Sigmoid colon (tissue), 7 donors: Measurements from ENCODE around the gene FTCD. TPM values are rescaled to one million over a fixed set of nuclear protein-coding genes. Genes with fewer than 3 reads are reported as not detected.

ENCODE experiments used
- DNase-seq: peaks from one replicate; pipeline ENCODE4 v3.0.0-alpha.2; 2019
- H3K27ac ChIP-seq, 4 donors: fragments of 200-600 bp; sonication (generic); one replicate each; pipeline ENCODE4 v1.5.1; 2016 to 2019; ENCODE audit warnings: mild to moderate bottlenecking in 1 of 4
- H3K27me3 ChIP-seq, 3 donors: fragments of 200-600 bp; sonication (generic); one replicate each; pipeline ENCODE4 v1.5.1; 2019; ENCODE audit warnings: mild to moderate bottlenecking in 1 of 3
- H3K36me3 ChIP-seq, 4 donors: fragments of 200-600 bp; sonication (generic); one replicate each; pipeline ENCODE4 v1.5.1; 2016 to 2019
- H3K4me1 ChIP-seq, 4 donors: fragments of 200-600 bp; sonication (generic); one replicate each; pipeline ENCODE4 v1.5.1; 2017 to 2019
- H3K4me3 ChIP-seq, 4 donors: fragments of 200-600 bp; sonication (generic); one replicate each; pipeline ENCODE4 v1.5.1; 2017 to 2019; ENCODE audit warnings: mild to moderate bottlenecking in 2 of 4, moderate library complexity in 1 of 4
- H3K9me3 ChIP-seq, 4 donors: fragments of 200-600 bp in 3 of 4; sonication (generic) in 3 of 4; one replicate each; pipeline versions ENCODE4 v1.5.1 to v1.6.1; 2013 to 2019
- EP300 ChIP-seq, 4 donors: sonication (generic); formaldehyde crosslinking; IDR thresholded peaks; one replicate each; pipeline ENCODE4 v1.6.1; 2017; ENCODE audit warnings: antibody characterized with exemption in 4 of 4
- POLR2A ChIP-seq, 2 donors: fragments of 450-650 bp; IDR thresholded peaks; one replicate each; pipeline ENCODE4 v1.6.1; 2016; ENCODE audit warnings: antibody characterized with exemption in 2 of 2, mild to moderate bottlenecking in 2 of 2, moderate library complexity in 2 of 2
- POLR2AphosphoS5 ChIP-seq, 4 donors: sonication (generic); formaldehyde crosslinking; IDR thresholded peaks; one replicate each; pipeline ENCODE4 v1.6.1; 2017; ENCODE audit warnings: antibody characterized with exemption in 4 of 4
- WGBS, 2 donors: extraction: QIAGEN DNeasy Blood & Tissue Kit; methylation state at CpG; one replicate each; pipeline ENCODE4 v1.1.7; 2013; 5-methylcytosine and 5-hydroxymethylcytosine counted together
- intact Hi-C: fragments of 100-400 bp; cut with DNase I; formaldehyde crosslinking; loops from one replicate; pipeline ENCODE4 v1.15.1; 2023
- polyA plus RNA-seq, 3 donors: library from polyadenylated mRNA; stranded (reverse); fragments of 200-250 nt; gene quantifications; one replicate each; pipeline ENCODE4 v1.2.3, GENCODE V29; 2013
- total RNA-seq, 4 donors: library from RNA; depleted of rRNA; stranded (reverse); fragments of >200 nt; gene quantifications; one replicate each; pipeline ENCODE4 v1.1.0, GENCODE V29; 2016
- TF ChIP-seq, protein P1 (sequence below), 4 experiments: fragments of 450-650 bp in 3 of 4; fragments of 200-600 bp in 1 of 4; IDR thresholded peaks; one replicate each; pipeline ENCODE4 v1.5.1; 2016 to 2019; ENCODE audit warnings: antibody characterized with exemption in 4 of 4, mild to moderate bottlenecking in 3 of 4, moderate library complexity in 2 of 4
- donor health status: healthy with polysubstance abuse.
- donor health status: Bipolar disorder and iron deficiency.
- donor health status: healthy.

Gene FTCD
- total and polyA plus RNA-seq, 7 donors = 0.20 to 1.4 TPM; not detected in 5

DNA sequence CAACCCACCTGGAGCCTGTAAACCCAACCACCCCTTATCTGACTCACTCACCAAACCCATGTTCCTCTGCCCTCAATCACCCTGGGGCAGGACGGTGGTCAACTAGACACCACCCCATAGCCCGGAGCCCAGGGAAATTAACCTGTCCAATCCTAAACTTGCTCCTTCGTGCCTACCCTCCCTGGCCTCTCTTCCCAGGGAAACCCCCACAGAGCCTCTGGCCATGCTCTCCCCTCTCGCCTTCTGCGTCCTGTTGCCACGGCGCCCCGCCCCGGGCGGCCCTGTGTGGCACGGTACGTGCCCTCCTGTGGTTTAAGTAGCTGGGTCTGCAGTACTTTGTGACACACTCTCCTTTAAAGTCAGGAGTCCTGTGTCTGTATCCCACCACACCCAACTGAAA, 4.0 kb upstream of the FTCD start:
- Histone ChIP-seq H3K36me3 (no peaks in the 10 kb centered on the region), H3K9me3 (no peaks in the 10 kb centered on the region), H3K27me3 (peaks cover 0 to 33% (median 0%) of the 10 kb centered on the region in 3 donors), H3K4me1 (peaks cover 0 to 14% (median 0%) of the 10 kb centered on the region in 4 donors), H3K27ac (no peak overlapping the region), H3K4me3 (no peak overlapping the region)
- intact Hi-C loops = no loop called here
- TF ChIP-seq, protein P1, sequence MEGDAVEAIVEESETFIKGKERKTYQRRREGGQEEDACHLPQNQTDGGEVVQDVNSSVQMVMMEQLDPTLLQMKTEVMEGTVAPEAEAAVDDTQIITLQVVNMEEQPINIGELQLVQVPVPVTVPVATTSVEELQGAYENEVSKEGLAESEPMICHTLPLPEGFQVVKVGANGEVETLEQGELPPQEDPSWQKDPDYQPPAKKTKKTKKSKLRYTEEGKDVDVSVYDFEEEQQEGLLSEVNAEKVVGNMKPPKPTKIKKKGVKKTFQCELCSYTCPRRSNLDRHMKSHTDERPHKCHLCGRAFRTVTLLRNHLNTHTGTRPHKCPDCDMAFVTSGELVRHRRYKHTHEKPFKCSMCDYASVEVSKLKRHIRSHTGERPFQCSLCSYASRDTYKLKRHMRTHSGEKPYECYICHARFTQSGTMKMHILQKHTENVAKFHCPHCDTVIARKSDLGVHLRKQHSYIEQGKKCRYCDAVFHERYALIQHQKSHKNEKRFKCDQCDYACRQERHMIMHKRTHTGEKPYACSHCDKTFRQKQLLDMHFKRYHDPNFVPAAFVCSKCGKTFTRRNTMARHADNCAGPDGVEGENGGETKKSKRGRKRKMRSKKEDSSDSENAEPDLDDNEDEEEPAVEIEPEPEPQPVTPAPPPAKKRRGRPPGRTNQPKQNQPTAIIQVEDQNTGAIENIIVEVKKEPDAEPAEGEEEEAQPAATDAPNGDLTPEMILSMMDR (IDR thresholded peaks at IDR 0.05) = no peak
- TF ChIP-seq EP300 (IDR thresholded peaks at IDR 0.05) (no peak), POLR2AphosphoS5 (IDR thresholded peaks at IDR 0.05) (no peak), POLR2A (IDR thresholded peaks at IDR 0.05) (no peak)
- peak; percentile 58 for DNase-seq
- WGBS, 2 donors = 94 to 96% methylated on average over 12 of the region's 12 CpGs

DNA sequence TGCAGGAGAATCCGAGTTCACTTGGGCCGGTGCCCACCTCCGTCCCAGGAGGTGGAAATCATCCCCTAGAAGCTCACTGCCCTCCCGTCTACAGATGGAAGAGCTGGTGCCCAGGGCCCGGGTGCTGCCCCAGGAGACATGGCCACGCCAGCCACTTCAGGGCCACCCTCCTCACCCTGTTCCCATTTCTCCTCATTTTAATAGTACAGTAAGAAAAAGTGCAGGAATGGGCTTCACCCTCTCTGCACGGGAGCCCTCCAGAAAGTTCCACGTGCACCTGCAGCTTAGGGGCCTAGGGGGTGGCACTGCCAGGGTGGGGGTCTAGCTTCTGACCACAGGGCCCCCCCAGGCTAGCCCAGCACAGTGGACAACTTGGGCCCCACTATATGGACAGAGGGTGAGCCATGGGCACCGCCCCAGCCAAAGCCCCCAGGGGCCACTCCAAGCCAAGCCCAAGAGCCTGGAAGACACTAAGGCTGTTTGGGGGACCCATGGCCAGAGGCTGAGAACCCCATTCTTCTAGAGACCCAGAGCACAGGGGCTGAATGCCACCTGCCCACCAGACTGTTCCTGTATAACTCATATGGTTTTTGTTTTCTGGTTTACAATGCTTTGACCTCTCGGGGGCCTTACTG, 3.4 kb upstream of the FTCD start:
- Histone ChIP-seq H3K4me3 (no peak overlapping the region), H3K27ac (no peak overlapping the region), H3K4me1 (peaks cover 0 to 14% (median 1%) of the 10 kb centered on the region in 4 donors), H3K36me3 (no peaks in the 10 kb centered on the region), H3K9me3 (no peaks in the 10 kb centered on the region), H3K27me3 (peaks cover 0 to 27% (median 0%) of the 10 kb centered on the region in 3 donors)
- intact Hi-C loops = no loop called here
- TF ChIP-seq POLR2AphosphoS5 (IDR thresholded peaks at IDR 0.05) (no peak), EP300 (IDR thresholded peaks at IDR 0.05) (no peak), POLR2A (IDR thresholded peaks at IDR 0.05) (no peak)
- TF ChIP-seq, protein P1 (IDR thresholded peaks at IDR 0.05) = no peak
- 92 to 93% methylated on average over 10 of the region's 10 CpGs for WGBS, 2 donors
- DNase-seq = peak; percentile 38

DNA sequence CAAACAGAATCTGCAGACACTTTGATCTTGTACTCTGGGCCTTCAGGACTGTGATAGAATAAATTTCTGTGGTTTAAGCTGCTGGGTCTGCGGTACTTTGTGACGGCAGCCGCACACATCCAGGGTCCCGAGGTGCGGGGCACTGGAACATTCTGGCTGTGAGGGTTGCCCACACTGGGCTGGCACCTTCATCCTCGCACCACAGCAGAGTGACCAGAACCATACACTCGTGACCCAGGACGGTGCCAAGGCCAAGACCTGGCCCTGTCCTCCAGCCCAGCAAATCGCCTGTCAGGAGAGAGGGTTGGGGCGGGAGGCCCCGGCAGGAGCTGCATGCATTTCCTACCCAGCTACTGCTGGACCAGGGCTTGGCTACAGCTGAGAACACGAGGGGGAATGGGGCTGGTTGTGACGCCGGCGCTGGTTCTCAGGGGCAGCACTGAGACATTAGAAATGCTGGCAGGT, 2.6 kb upstream of the FTCD start:
- peaks cover 0 to 22% (median 9%) of the 10 kb centered on the region in 4 donors for H3K4me1 ChIP-seq
- intact Hi-C loops = no loop called here
- TF ChIP-seq, protein P1 (IDR thresholded peaks at IDR 0.05) = no peak
- TF ChIP-seq POLR2A (IDR thresholded peaks at IDR 0.05) = no peak
- TF ChIP-seq EP300 (IDR thresholded peaks at IDR 0.05) = no peak
- peaks cover 0 to 20% (median 0%) of the 10 kb centered on the region in 3 donors for H3K27me3 ChIP-seq
- H3K4me3 ChIP-seq = no peak overlapping the region
- DNase-seq = no peak
- 91 to 92% methylated on average over 15 of the region's 15 CpGs for WGBS, 2 donors
- H3K27ac ChIP-seq = no peak overlapping the region
- no peaks in the 10 kb centered on the region for H3K9me3 ChIP-seq
- H3K36me3 ChIP-seq = no peaks in the 10 kb centered on the region

DNA sequence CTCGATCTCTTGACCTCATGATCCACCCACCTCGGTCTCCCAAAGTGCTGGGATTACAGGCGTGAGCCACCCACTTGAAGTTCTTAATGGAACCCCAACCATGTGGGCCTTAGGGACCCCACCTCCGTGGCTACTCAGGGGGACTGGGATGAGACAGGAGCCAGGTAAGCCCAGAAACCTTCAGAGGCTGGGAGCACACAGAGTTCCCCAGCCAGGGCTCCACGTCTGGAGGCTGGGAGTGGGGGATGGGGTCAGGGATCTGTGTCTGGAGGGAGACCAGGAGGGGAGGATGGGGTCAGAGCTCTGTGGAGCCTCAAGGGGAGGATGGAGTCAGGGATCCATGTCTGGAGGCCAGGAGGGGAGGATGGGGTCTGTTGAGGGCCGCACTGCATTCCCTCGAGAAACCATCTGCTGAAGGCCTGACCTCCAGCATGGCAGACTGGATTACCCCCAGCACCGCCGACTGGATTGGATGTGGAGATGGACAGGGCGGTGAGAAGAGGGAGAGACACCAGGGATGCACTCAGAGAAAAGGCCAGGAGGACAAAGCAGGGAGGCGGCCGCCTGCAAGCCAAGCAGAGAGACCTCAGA, 2.1 kb upstream of the FTCD start:
- Histone ChIP-seq H3K27ac (no peak overlapping the region), H3K4me3 (no peak overlapping the region), H3K9me3 (no peaks in the 10 kb centered on the region), H3K36me3 (no peaks in the 10 kb centered on the region), H3K27me3 (peaks cover 0 to 15% (median 0%) of the 10 kb centered on the region in 3 donors), H3K4me1 (peaks cover 0 to 25% (median 13%) of the 10 kb centered on the region in 4 donors)
- intact Hi-C loops = no loop called here
- TF ChIP-seq EP300 (IDR thresholded peaks at IDR 0.05) (no peak), POLR2AphosphoS5 (IDR thresholded peaks at IDR 0.05) (no peak), POLR2A (IDR thresholded peaks at IDR 0.05) (no peak)
- TF ChIP-seq, protein P1 (IDR thresholded peaks at IDR 0.05) = no peak
- 83 to 92% methylated on average over 12 of the region's 12 CpGs for WGBS, 2 donors
- peak; percentile 60 for DNase-seq
